HT-29 (cell line): ENCODE results near the gene TBC1D16. TPM values are rescaled to one million over a fixed set of nuclear protein-coding genes. Genes with fewer than 3 reads are reported as not detected.
"Not testable (repeated sequence)": the region's sequence is repeated elsewhere in the genome, so short reads cannot be mapped to it uniquely, and the experiment has no call there.

Experiments used
- DNase-seq: peaks from one replicate; pipeline ENCODE4 v3.0.0-alpha.2; 2015; ENCODE audit warnings: low spot score
- total RNA-seq: library from RNA; depleted of rRNA; stranded (reverse); fragments of >200 nt; shearing (Covaris generic); gene quantifications from 2 replicates; pipeline ENCODE4 v1.2.3, GENCODE V29; 2014; rRNA removed

Gene TBC1D16
- total RNA-seq, 1 experiment from 2014 or later = 24.6 TPM

- peak; percentile 54 for DNase-seq
Observed at GRCh38 chr17:79897243-79898063, 138.2 kb downstream of the TBC1D16 start.

- not testable (repeated sequence) for DNase-seq
Observed at GRCh38 chr17:79893457-79893856, 142.2 kb downstream of the TBC1D16 start.

GRCh38 chr17:79892457-79893241, 143.0 kb downstream of the TBC1D16 start:
- peak; percentile 87 for DNase-seq

- DNase-seq = no peak
Observed at GRCh38 chr17:79891113-79891730, 144.4 kb downstream of the TBC1D16 start.

- no peak for DNase-seq
Observed at GRCh38 chr17:79890706-79891105, 145.0 kb downstream of the TBC1D16 start.

GRCh38 chr17:79888811-79889634, 146.6 kb downstream of the TBC1D16 start:
- peak; percentile 9 for DNase-seq

- DNase-seq = no peak
Observed at GRCh38 chr17:79888009-79888540, 147.6 kb downstream of the TBC1D16 start.

- DNase-seq = no peak
Observed at GRCh38 chr17:79887451-79887991, 148.2 kb downstream of the TBC1D16 start.

GRCh38 chr17:79883202-79883601, 152.5 kb downstream of the TBC1D16 start:
- no peak for DNase-seq

Other genes starting within 250 kb of the TBC1D16 start
- 14.4 and 14.9 TPM in 2 replicates for gene CBX8, start 238.8 kb downstream of the TBC1D16 start, total RNA-seq
- 71.4 and 72.0 TPM in 2 replicates for gene CBX4, start 196.4 kb downstream of the TBC1D16 start, total RNA-seq
- 5.5 and 7.0 TPM in 2 replicates for gene CCDC40, start 770 bp upstream of the TBC1D16 start, total RNA-seq
- 5.8 and 6.4 TPM in 2 replicates for gene GAA, start 65.7 kb upstream of the TBC1D16 start, total RNA-seq
- 90.5 and 108 TPM in 2 replicates for gene EIF4A3, start 111.3 kb upstream of the TBC1D16 start, total RNA-seq
- 1.7 and 9.4 TPM in 2 replicates for gene CARD14, start 134.2 kb upstream of the TBC1D16 start, total RNA-seq
- 4.1 and 5.9 TPM in 2 replicates for gene SGSH, start 184.5 kb upstream of the TBC1D16 start, total RNA-seq
- gene SLC26A11, start 184.6 kb upstream of the TBC1D16 start, total RNA-seq = 0.94 and 2.8 TPM in 2 replicates
- gene RNF213, start 225.0 kb upstream of the TBC1D16 start, total RNA-seq = 49.5 and 70.5 TPM in 2 replicates